ENCODE results near the gene MKRN2. TPM values are rescaled to one million over a fixed set of nuclear protein-coding genes. Genes with fewer than 3 reads are reported as not detected.

The MKRN2 gene, protein sequence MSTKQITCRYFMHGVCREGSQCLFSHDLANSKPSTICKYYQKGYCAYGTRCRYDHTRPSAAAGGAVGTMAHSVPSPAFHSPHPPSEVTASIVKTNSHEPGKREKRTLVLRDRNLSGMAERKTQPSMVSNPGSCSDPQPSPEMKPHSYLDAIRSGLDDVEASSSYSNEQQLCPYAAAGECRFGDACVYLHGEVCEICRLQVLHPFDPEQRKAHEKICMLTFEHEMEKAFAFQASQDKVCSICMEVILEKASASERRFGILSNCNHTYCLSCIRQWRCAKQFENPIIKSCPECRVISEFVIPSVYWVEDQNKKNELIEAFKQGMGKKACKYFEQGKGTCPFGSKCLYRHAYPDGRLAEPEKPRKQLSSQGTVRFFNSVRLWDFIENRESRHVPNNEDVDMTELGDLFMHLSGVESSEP
- 10 to 100 TPM; 15.7 to 33.3 (median 23.4) TPM for total RNA-seq

DNA sequence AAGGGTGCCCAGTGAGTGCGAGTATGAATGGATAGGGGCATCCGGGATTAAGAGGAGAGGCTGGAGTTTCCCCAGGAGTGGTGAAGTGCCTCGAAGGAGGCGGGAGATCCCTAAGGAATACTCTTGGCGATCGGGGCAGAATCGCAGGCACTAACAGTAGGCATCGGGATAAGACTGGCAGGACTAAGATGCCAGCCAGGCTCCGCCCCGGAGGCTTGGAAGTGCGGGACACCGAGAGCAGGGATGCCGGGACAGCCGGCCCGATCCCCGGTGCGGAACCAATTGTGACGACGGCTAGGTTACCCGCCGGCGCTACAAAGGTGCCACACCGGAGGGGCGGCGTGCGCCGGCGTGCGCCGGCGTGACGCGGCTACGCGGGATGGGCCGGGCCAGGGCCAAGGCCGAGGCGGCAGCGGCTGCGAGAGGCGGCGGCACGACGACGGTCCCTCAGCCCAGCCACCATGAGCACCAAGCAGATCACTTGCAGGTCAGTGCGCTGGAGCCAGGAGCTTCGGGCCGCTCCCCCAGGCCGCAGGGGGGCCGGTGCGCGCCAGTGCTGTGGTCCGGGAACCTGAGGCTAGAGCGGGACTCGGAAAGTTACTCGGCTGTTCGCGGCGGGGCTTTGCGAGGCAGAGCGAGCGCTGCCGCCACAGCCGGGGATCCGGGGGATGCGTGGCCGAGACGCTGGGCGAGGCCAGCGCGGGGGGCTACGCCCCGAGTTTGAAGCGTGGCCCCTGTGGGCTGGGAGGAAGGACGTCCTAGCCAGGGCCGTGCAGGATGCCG, at the start of gene MKRN2:
MKRN2 (plus strand) TSS at position 398 of the 783 bp plus-strand sequence; CDS start at position 462, 64 bp downstream.
- H3K9me3 ChIP-seq = no peaks in the 10 kb centered on the region
- H3K27me3 ChIP-seq = peaks cover 0 to 2% (median 0%) of the 10 kb centered on the region in 4 donors
- peak in 1 of 4 donors; percentile 69 for TF ChIP-seq EP300 (IDR thresholded peaks at IDR 0.05)
- TF ChIP-seq, protein P1, sequence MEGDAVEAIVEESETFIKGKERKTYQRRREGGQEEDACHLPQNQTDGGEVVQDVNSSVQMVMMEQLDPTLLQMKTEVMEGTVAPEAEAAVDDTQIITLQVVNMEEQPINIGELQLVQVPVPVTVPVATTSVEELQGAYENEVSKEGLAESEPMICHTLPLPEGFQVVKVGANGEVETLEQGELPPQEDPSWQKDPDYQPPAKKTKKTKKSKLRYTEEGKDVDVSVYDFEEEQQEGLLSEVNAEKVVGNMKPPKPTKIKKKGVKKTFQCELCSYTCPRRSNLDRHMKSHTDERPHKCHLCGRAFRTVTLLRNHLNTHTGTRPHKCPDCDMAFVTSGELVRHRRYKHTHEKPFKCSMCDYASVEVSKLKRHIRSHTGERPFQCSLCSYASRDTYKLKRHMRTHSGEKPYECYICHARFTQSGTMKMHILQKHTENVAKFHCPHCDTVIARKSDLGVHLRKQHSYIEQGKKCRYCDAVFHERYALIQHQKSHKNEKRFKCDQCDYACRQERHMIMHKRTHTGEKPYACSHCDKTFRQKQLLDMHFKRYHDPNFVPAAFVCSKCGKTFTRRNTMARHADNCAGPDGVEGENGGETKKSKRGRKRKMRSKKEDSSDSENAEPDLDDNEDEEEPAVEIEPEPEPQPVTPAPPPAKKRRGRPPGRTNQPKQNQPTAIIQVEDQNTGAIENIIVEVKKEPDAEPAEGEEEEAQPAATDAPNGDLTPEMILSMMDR (IDR thresholded peaks at IDR 0.05) = peak in 2 of 6 experiments; percentile 9 to 31
- TF ChIP-seq POLR2AphosphoS5 (IDR thresholded peaks at IDR 0.05) = peak; percentile 98
- peak; percentile 34 to 99 (median 96) for TF ChIP-seq POLR2A (IDR thresholded peaks at IDR 0.05)
- DNase-seq = peak; percentile 90 to 98
- H3K4me1 ChIP-seq = peaks cover 23 to 55% (median 44%) of the 10 kb centered on the region in 4 donors
- H3K27ac ChIP-seq = peak within 1 kb of the TSS; percentile 94 to 96 (median 96)
- H3K4me3 ChIP-seq = peak within 1 kb of the TSS; percentile 42 to 95 (median 80)
- 0 to 1% methylated on average over 15 to 43 of the region's 77 CpGs for WGBS, 2 donors
- ATAC-seq (ENCODE audit: low FRiP score in 2 of 2) = peak; percentile 98 to 99
- no peaks in the 10 kb centered on the region for H3K36me3 ChIP-seq

DNA sequence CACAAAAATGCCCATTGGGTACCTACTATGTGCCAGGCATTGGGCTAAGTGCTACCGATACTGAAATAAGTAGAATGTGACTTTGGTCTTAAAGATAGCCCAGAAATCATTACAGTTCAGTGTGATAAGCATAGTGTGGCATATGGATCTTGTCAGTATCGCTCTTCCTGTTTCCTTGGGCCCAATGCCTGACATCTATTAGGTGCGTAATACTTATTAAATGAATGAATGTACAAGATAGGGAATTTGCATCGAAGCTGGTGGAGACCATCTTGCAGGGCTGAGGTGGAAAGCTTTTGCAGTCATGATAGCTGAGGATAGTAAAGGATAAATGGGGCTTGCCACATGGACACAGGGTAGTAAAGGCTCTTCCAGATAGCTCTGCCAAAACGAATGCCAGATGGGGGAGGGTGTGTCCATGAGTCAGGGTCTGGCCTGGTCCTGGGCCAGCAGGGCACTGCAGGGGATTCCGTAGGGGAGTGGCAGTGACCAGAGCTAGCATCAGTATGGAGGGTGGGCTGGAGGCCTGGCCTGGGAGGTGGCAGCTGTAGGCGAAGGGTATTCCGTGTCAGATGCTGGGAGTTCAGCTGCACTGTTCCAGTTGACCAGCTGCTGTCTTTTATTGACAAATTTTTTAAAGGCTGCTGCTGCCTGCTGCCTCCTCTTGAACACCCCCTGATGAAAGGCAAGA, 49.2 kb upstream of the MKRN2 start:
- H3K36me3 ChIP-seq = peaks cover 0 to 24% (median 19%) of the 10 kb centered on the region in 4 donors
- WGBS, 2 donors = 83 to 87% methylated on average over 8 of the region's 8 CpGs
- ATAC-seq (ENCODE audit: low FRiP score in 2 of 2) (peak; percentile 55 to 64), DNase-seq (no peak)
- no peaks in the 10 kb centered on the region for H3K27me3 ChIP-seq
- H3K4me1 ChIP-seq = no peaks in the 10 kb centered on the region
- no peaks in the 10 kb centered on the region for H3K9me3 ChIP-seq
- H3K27ac ChIP-seq = peak overlapping the region; percentile 20 to 61 (median 51)
- TF ChIP-seq EP300 (IDR thresholded peaks at IDR 0.05) (no peak), POLR2A (IDR thresholded peaks at IDR 0.05) (no peak), POLR2AphosphoS5 (IDR thresholded peaks at IDR 0.05) (no peak)
- TF ChIP-seq, protein P1 (IDR thresholded peaks at IDR 0.05) = no peak
- no peak overlapping the region for H3K4me3 ChIP-seq

DNA sequence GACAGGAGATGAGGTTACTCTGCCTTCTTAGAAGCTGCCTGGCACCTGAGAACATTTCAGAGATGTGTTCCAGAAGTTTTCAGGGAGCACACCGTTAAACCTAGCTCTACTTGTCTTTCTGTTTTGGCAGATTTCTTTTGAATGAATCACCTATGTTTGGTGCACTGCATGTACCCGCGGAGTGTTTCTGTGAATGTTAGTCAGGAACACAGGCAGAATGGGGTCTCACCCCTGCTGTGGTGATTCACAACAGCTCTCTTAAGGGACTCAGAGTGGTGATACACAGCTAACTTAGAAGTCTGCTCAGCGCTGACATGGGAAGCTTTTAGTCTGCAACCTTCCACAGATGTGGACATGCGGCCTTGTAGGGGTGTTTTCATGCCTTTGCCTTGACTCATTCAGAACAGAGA, 48.6 kb upstream of the MKRN2 start:
- TF ChIP-seq EP300 (IDR thresholded peaks at IDR 0.05) (no peak), POLR2A (IDR thresholded peaks at IDR 0.05) (no peak), POLR2AphosphoS5 (IDR thresholded peaks at IDR 0.05) (peak in 1 of 2 donors; percentile 21)
- TF ChIP-seq, protein P1 (IDR thresholded peaks at IDR 0.05) = no peak
- peaks cover 0 to 19% (median 14%) of the 10 kb centered on the region in 4 donors for H3K36me3 ChIP-seq
- H3K27ac ChIP-seq = peak overlapping the region; percentile 20 to 61 (median 51)
- no peak overlapping the region for H3K4me3 ChIP-seq
- no peaks in the 10 kb centered on the region for H3K27me3 ChIP-seq
- H3K9me3 ChIP-seq = no peaks in the 10 kb centered on the region
- no peaks in the 10 kb centered on the region for H3K4me1 ChIP-seq
- DNase-seq = peak in 1 of 2 donors; percentile 24
- peak; percentile 76 to 87 for ATAC-seq (ENCODE audit: low FRiP score in 2 of 2)
- WGBS, 2 donors = 81 to 84% methylated on average over 4 to 5 of the region's 5 CpGs

DNA sequence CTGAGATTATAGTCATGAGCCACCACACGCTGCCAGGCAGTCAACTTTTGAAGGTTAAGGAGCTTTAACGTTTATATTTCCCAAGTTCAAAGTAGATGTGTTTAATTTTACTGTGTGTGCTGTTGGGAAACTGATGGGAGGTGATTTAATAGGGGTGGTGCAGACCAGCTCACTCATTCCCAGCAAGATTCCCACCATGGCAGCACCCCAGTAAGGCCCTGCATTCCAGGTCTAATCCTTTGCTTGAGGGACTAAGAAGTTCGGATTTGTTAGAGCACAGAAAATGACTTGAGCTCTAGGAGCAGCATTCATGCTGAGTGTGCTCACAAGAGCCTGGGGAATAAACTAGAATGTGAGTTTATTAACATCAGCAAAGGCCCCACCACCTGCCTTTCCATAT, 47.4 kb upstream of the MKRN2 start:
- Histone ChIP-seq H3K9me3 (no peaks in the 10 kb centered on the region), H3K27me3 (no peaks in the 10 kb centered on the region), H3K4me1 (no peaks in the 10 kb centered on the region), H3K36me3 (peaks cover 0 to 7% (median 3%) of the 10 kb centered on the region in 4 donors), H3K27ac (no peak overlapping the region), H3K4me3 (no peak overlapping the region)
- TF ChIP-seq EP300 (IDR thresholded peaks at IDR 0.05) (no peak), POLR2AphosphoS5 (IDR thresholded peaks at IDR 0.05) (no peak), POLR2A (IDR thresholded peaks at IDR 0.05) (no peak)
- TF ChIP-seq, protein P1 (IDR thresholded peaks at IDR 0.05) = no peak
- 83 to 85% methylated on average over 3 of the region's 3 CpGs for WGBS, 2 donors
- no peak for DNase-seq
- no peak for ATAC-seq (ENCODE audit: low FRiP score in 2 of 2)
